Thymus (tissue), 11 donors: ENCODE results near the gene CDPF1. TPM values are rescaled to one million over a fixed set of nuclear protein-coding genes. Genes with fewer than 3 reads are reported as not detected.
A peak's percentile ranks its signal among the peaks of the same experiment; 100 is the strongest.

Source experiments
- DNase-seq, 9 donors: peaks; one replicate each; pipeline ENCODE4 v3.0.0-alpha.2; 2013; ENCODE audit warnings: low spot score in 9 of 9, low read depth in 6 of 9, missing footprints in 1 of 9
- H3K27ac ChIP-seq, 2 donors: one replicate each; pipeline ENCODE4 v1.5.1; 2013; ENCODE audit warnings: control low read depth in 1 of 2, low read depth in 1 of 2, low read length in 1 of 2, mild to moderate bottlenecking in 1 of 2, moderate library complexity in 1 of 2
- H3K27me3 ChIP-seq, 2 donors: one replicate each; pipeline ENCODE4 v1.5.1; 2013; ENCODE audit warnings: low read length in 1 of 2; ENCODE audit not compliant: control insufficient read depth in 2 of 2, insufficient read depth in 1 of 2
- H3K36me3 ChIP-seq, 2 donors: one replicate each; pipeline ENCODE4 v1.5.1; 2013; ENCODE audit warnings: low read length in 1 of 2, mild to moderate bottlenecking in 1 of 2, moderate library complexity in 1 of 2; ENCODE audit not compliant: control insufficient read depth in 2 of 2, insufficient read depth in 2 of 2
- H3K4me1 ChIP-seq, 2 donors: one replicate each; pipeline ENCODE4 v1.5.1; 2013; ENCODE audit warnings: low read length in 2 of 2; ENCODE audit not compliant: control insufficient read depth in 2 of 2, insufficient read depth in 2 of 2
- H3K4me3 ChIP-seq, 2 donors: one replicate each; pipeline ENCODE4 v1.5.1; 2013; ENCODE audit warnings: low read length in 2 of 2, control low read depth in 1 of 2, mild to moderate bottlenecking in 1 of 2
- H3K9me3 ChIP-seq, 2 donors: one replicate each; pipeline ENCODE4 v1.5.1; 2013; ENCODE audit warnings: low read length in 1 of 2, mild to moderate bottlenecking in 1 of 2; ENCODE audit not compliant: control insufficient read depth in 2 of 2, insufficient read depth in 1 of 2
- WGBS: extraction: QIAGEN DNeasy Blood & Tissue Kit; methylation state at CpG from one replicate; pipeline ENCODE4 v1.1.7; 2013; 5-methylcytosine and 5-hydroxymethylcytosine counted together
- polyA plus RNA-seq: library from polyadenylated mRNA; stranded (reverse); fragments of 200-250 nt; gene quantifications from one replicate; pipeline ENCODE4 v1.2.3, GENCODE V29; 2013
- total RNA-seq: library from RNA; stranded (reverse); fragments of 120-200 nt; gene quantifications from one replicate; pipeline ENCODE4 v1.2.4, GENCODE V29; 2013
- donor health status: healthy.

Gene CDPF1
- total and polyA plus RNA-seq, 2 donors: 15.5 to 16.1 TPM

GRCh38 chr22:46239261-46240048 is 10.6 kb downstream of the CDPF1 start:
- peaks cover 31 to 76% of the 10 kb centered on the region in 2 donors for H3K4me1 ChIP-seq
- H3K27ac ChIP-seq: peak overlapping the region; percentile 78 to 82
- no peaks in the 10 kb centered on the region for H3K27me3 ChIP-seq
- DNase-seq: peak; percentile 63 to 94 (median 79)
- peak overlapping the region in 1 of 2 donors; percentile 0 for H3K4me3 ChIP-seq
- H3K36me3 ChIP-seq: peaks cover 8 to 31% of the 10 kb centered on the region in 2 donors
- peaks cover 8 to 11% of the 10 kb centered on the region in 2 donors for H3K9me3 ChIP-seq
- 18% methylated on average over 20 of the region's 20 CpGs for WGBS

- H3K9me3 ChIP-seq: peaks cover 8 to 11% of the 10 kb centered on the region in 2 donors
- DNase-seq: no peak
- H3K4me3 ChIP-seq: no peak overlapping the region
- no peaks in the 10 kb centered on the region for H3K27me3 ChIP-seq
- H3K27ac ChIP-seq: no peak overlapping the region
- peaks cover 29 to 67% of the 10 kb centered on the region in 2 donors for H3K4me1 ChIP-seq
- WGBS: 99% methylated on average over 16 of the region's 16 CpGs
- H3K36me3 ChIP-seq: peaks cover 4 to 23% of the 10 kb centered on the region in 2 donors
Measured at GRCh38 chr22:46238541-46238940, 11.6 kb downstream of the CDPF1 start.

GRCh38 chr22:46237453-46238124 is 12.5 kb downstream of the CDPF1 start:
- WGBS: 95% methylated on average over 12 of the region's 12 CpGs
- no peak for DNase-seq
- no peaks in the 10 kb centered on the region for H3K27me3 ChIP-seq
- H3K4me1 ChIP-seq: peaks cover 29 to 64% of the 10 kb centered on the region in 2 donors
- no peak overlapping the region for H3K27ac ChIP-seq
- peaks cover 8 to 11% of the 10 kb centered on the region in 2 donors for H3K9me3 ChIP-seq
- no peak overlapping the region for H3K4me3 ChIP-seq
- H3K36me3 ChIP-seq: peaks cover 0 to 23% of the 10 kb centered on the region in 2 donors

GRCh38 chr22:46234969-46235368 is 15.1 kb downstream of the CDPF1 start:
- H3K9me3 ChIP-seq: peaks cover 8 to 11% of the 10 kb centered on the region in 2 donors
- DNase-seq: no peak
- 97% methylated on average over 12 of the region's 12 CpGs for WGBS
- peaks cover 15 to 45% of the 10 kb centered on the region in 2 donors for H3K4me1 ChIP-seq
- no peak overlapping the region for H3K4me3 ChIP-seq
- no peak overlapping the region for H3K27ac ChIP-seq
- H3K36me3 ChIP-seq: peaks cover 0 to 29% of the 10 kb centered on the region in 2 donors
- H3K27me3 ChIP-seq: no peaks in the 10 kb centered on the region

GRCh38 chr22:46233231-46233630 is 16.9 kb downstream of the CDPF1 start:
- Histone ChIP-seq H3K27ac (no peak overlapping the region), H3K36me3 (peaks cover 0 to 22% of the 10 kb centered on the region in 2 donors), H3K4me3 (no peak overlapping the region), H3K4me1 (peaks cover 4 to 28% of the 10 kb centered on the region in 2 donors), H3K27me3 (no peaks in the 10 kb centered on the region), H3K9me3 (peaks cover 4 to 6% of the 10 kb centered on the region in 2 donors)
- DNase-seq: peak in 1 of 9 donors; percentile 44
- WGBS: 57% methylated on average over 9 of the region's 9 CpGs

- Histone ChIP-seq H3K4me1 (peaks cover 4 to 12% of the 10 kb centered on the region in 2 donors), H3K9me3 (no peaks in the 10 kb centered on the region), H3K27me3 (no peaks in the 10 kb centered on the region), H3K4me3 (no peak overlapping the region), H3K27ac (no peak overlapping the region), H3K36me3 (peaks cover 0 to 14% of the 10 kb centered on the region in 2 donors)
- WGBS: 81% methylated on average over 13 of the region's 13 CpGs
- no peak for DNase-seq
Measured at GRCh38 chr22:46230262-46230901, 19.7 kb downstream of the CDPF1 start.

GRCh38 chr22:46229701-46230100 is 20.4 kb downstream of the CDPF1 start:
- Histone ChIP-seq H3K4me1 (peaks cover 4 to 7% of the 10 kb centered on the region in 2 donors), H3K36me3 (peaks cover 0 to 10% of the 10 kb centered on the region in 2 donors), H3K27me3 (no peaks in the 10 kb centered on the region), H3K4me3 (no peak overlapping the region), H3K9me3 (no peaks in the 10 kb centered on the region), H3K27ac (no peak overlapping the region)
- WGBS: 97% methylated on average over 8 of the region's 8 CpGs
- no peak for DNase-seq

GRCh38 chr22:46226577-46226976 is 23.5 kb downstream of the CDPF1 start:
- Histone ChIP-seq H3K27ac (no peak overlapping the region), H3K36me3 (peaks cover 0 to 13% of the 10 kb centered on the region in 2 donors), H3K4me3 (no peak overlapping the region), H3K4me1 (peaks cover 0 to 3% of the 10 kb centered on the region in 2 donors), H3K9me3 (no peaks in the 10 kb centered on the region), H3K27me3 (no peaks in the 10 kb centered on the region)
- WGBS: 98% methylated on average over 7 of the region's 7 CpGs
- DNase-seq: no peak

GRCh38 chr22:46225631-46226030 is 24.5 kb downstream of the CDPF1 start:
- H3K27me3 ChIP-seq: no peaks in the 10 kb centered on the region
- no peaks in the 10 kb centered on the region for H3K9me3 ChIP-seq
- no peak for DNase-seq
- H3K4me3 ChIP-seq: no peak overlapping the region
- WGBS: 98% methylated on average over 7 of the region's 7 CpGs
- peaks cover 0 to 15% of the 10 kb centered on the region in 2 donors for H3K36me3 ChIP-seq
- H3K27ac ChIP-seq: no peak overlapping the region
- peaks cover 0 to 3% of the 10 kb centered on the region in 2 donors for H3K4me1 ChIP-seq
